HCT116 (cell line): Measurements from ENCODE around the gene SLC35E2B. TPM values are rescaled to one million over a fixed set of nuclear protein-coding genes. Genes with fewer than 3 reads are reported as not detected.
"Not testable (repeated sequence)": the region's sequence is repeated elsewhere in the genome, so short reads cannot be mapped to it uniquely, and the experiment has no call there.

Source experiments
- ATAC-seq: fragments of 200-7000 bp; cut with Tn5 transposase; 2 replicates; pipeline ENCODE4 v1.9.1; 2020; ENCODE audit warnings: mild to moderate bottlenecking, moderate library complexity
- BruUV-seq: library from RNA; stranded (reverse); fragments of 400-500 nt; replicated peaks from 2 replicates; lab custom pipeline; 2021; lab: Mats Ljungman, UMichigan
- CTCF ChIA-PET: fragments of 300-600 bp; sonication (Branson Sonifier 250); formaldehyde crosslinking; loops from one replicate; lab custom pipeline; 2021; ENCODE audit warnings: antibody characterized with exemption; lab: Charles Lee
- POLR2A ChIA-PET: fragments of 300-600, 350-600 bp; sonication (Branson Sonifier 250); formaldehyde crosslinking; loops from one replicate; lab custom pipeline; 2021; ENCODE audit warnings: antibody characterized with exemption; lab: Charles Lee
- RAD21 ChIA-PET, 2 experiments: fragments of 300-600 bp; sonication (Branson Sonifier 250); formaldehyde crosslinking; loops; one replicate each; lab custom pipeline; 2023; ENCODE audit warnings: low total read pairs in 2 of 2; ENCODE audit not compliant: uncharacterized antibody in 2 of 2, unreplicated experiment in 2 of 2, low non-redundant PET in 1 of 2; lab: Charles Lee
- DNase-seq: peaks from one replicate; pipeline ENCODE4 v3.0.0-alpha.2; 2010; ENCODE audit warnings: low read depth, low spot score
- H2AFZ ChIP-seq: fragments of 200-600 bp; shearing (Covaris generic), sonication (generic); 2 replicates; pipeline ENCODE4 v1.6.1; 2017; ENCODE audit warnings: low read depth, mixed run types, mixed read lengths, antibody characterized with exemption, low read length; ENCODE audit not compliant: poor library complexity, severe bottlenecking
- H3K27ac ChIP-seq: 2 replicates; pipeline ENCODE4 v1.5.1; 2012; ENCODE audit warnings: low read depth, low read length
- H3K27me3 ChIP-seq: fragments of 200-600 bp; sonication (generic); 2 replicates; pipeline ENCODE4 v1.6.1; 2016; ENCODE audit warnings: mixed run types, low read length, mixed read lengths; ENCODE audit not compliant: insufficient read depth
- H3K36me3 ChIP-seq, 2 experiments: fragments of 200-500 bp in 1 of 2; fragments of 200-600 bp in 1 of 2; sonication (Bioruptor generic) in 1 of 2; sonication (generic) in 1 of 2; 2 replicates each; pipeline versions ENCODE4 v1.5.1 to v1.6.1; 2014 to 2016; ENCODE audit warnings: low read length in 2 of 2, inconsistent platforms in 1 of 2, mixed read lengths in 1 of 2, mixed run types in 1 of 2; ENCODE audit not compliant: insufficient read depth in 2 of 2, control insufficient read depth in 1 of 2
- H3K4me1 ChIP-seq, 2 experiments: fragments of 200-600 bp in 1 of 2; sonication (generic) in 1 of 2; 2 replicates each; pipeline versions ENCODE4 v1.5.1 to v1.6.1; 2012 to 2017; ENCODE audit warnings: low read length in 2 of 2, inconsistent platforms in 1 of 2, mild to moderate bottlenecking in 1 of 2, mixed read lengths in 1 of 2, mixed run types in 1 of 2, moderate library complexity in 1 of 2; ENCODE audit not compliant: insufficient read depth in 2 of 2, control insufficient read depth in 1 of 2
- H3K4me2 ChIP-seq: fragments of 200-600 bp; sonication (generic); 2 replicates; pipeline ENCODE4 v1.6.1; 2017; ENCODE audit warnings: mixed run types, low read length, mixed read lengths
- H3K4me3 ChIP-seq, 2 experiments: fragments of 200-600 bp in 1 of 2; sonication (generic) in 1 of 2; replicated peaks in 1 of 2; 2 replicates each; pipeline ENCODE4 v1.5.1; 2011 to 2016; ENCODE audit warnings: low read length in 2 of 2, control low read depth in 1 of 2, low read depth in 1 of 2, mild to moderate bottlenecking in 1 of 2, mixed read lengths in 1 of 2, mixed run types in 1 of 2
- H3K79me2 ChIP-seq: fragments of 200-600 bp; sonication (generic); 2 replicates; pipeline ENCODE4 v1.6.1; 2017; ENCODE audit warnings: mild to moderate bottlenecking, mixed run types, low read length, moderate library complexity, mixed read lengths; ENCODE audit not compliant: insufficient read depth
- H3K9ac ChIP-seq: fragments of 200-600 bp; sonication (generic); 2 replicates; pipeline ENCODE4 v1.6.1; 2016; ENCODE audit warnings: low read length, mixed read lengths
- H3K9me2 ChIP-seq: fragments of 200-600 bp; sonication (generic), shearing (Covaris generic); 2 replicates; pipeline ENCODE4 v1.6.1; 2017; ENCODE audit warnings: mixed run types, mild to moderate bottlenecking, moderate library complexity; ENCODE audit not compliant: insufficient read depth
- H3K9me3 ChIP-seq, 2 experiments: fragments of 200-500 bp in 1 of 2; fragments of 200-600 bp in 1 of 2; sonication (Bioruptor generic) in 1 of 2; sonication (generic) in 1 of 2; 2 replicates each; pipeline ENCODE4 v1.6.1; 2014 to 2017; ENCODE audit warnings: low read length in 2 of 2, mixed read lengths in 2 of 2, inconsistent platforms in 1 of 2, low read depth in 1 of 2, mild to moderate bottlenecking in 1 of 2, mixed run types in 1 of 2, moderate library complexity in 1 of 2; ENCODE audit not compliant: control insufficient read depth in 1 of 2, insufficient read depth in 1 of 2
- H4K20me1 ChIP-seq: fragments of 200-600 bp; sonication (generic), shearing (Covaris generic); 2 replicates; pipeline ENCODE4 v1.6.1; 2017; ENCODE audit warnings: mixed run types, mild to moderate bottlenecking, moderate library complexity; ENCODE audit not compliant: insufficient read depth
- CBX3 ChIP-seq: IDR thresholded peaks from 2 replicates; pipeline ENCODE4 v1.6.1; 2012; ENCODE audit warnings: low read depth
- FOSL1 ChIP-seq: IDR thresholded peaks from 2 replicates; pipeline ENCODE4 v1.6.1; 2012; ENCODE audit warnings: low read depth
- JUND ChIP-seq: IDR thresholded peaks from 2 replicates; pipeline ENCODE4 v1.6.1; 2012
- MAX ChIP-seq: IDR thresholded peaks from 2 replicates; pipeline ENCODE4 v1.6.1; 2012
- POLR2AphosphoS5 ChIP-seq: IDR thresholded peaks from 2 replicates; pipeline ENCODE4 v1.6.1; 2011; ENCODE audit warnings: mild to moderate bottlenecking, low read depth, low read length, moderate library complexity
- RAD21 ChIP-seq: IDR thresholded peaks from 2 replicates; pipeline ENCODE4 v1.6.1; 2012; ENCODE audit warnings: low read depth, mild to moderate bottlenecking
- SRF ChIP-seq: IDR thresholded peaks from 2 replicates; pipeline ENCODE4 v1.6.1; 2012; ENCODE audit warnings: low read depth
- YY1 ChIP-seq: IDR thresholded peaks from 2 replicates; pipeline ENCODE4 v1.6.1; 2011; ENCODE audit warnings: low read length, low read depth, moderate library complexity, mild to moderate bottlenecking; ENCODE audit not compliant: insufficient replicate concordance; ENCODE audit errors: extremely low read depth
- ZNF274 ChIP-seq: fragments of 200-500 bp; sonication (Bioruptor generic); IDR thresholded peaks from 2 replicates; pipeline ENCODE4 v1.6.1; 2014; ENCODE audit warnings: mild to moderate bottlenecking, low read depth, low read length, inconsistent platforms
- intact Hi-C: fragments of 100-400 bp; cut with micrococcal nuclease; formaldehyde crosslinking; loops from 2 replicates; pipeline ENCODE4 v1.10.0; 2022
- total RNA-seq: library from RNA; stranded (reverse); gene quantifications from one replicate; pipeline ENCODE4 v1.2.1, GENCODE V29; 2021; ENCODE audit not compliant: unreplicated experiment
- TF ChIP-seq, protein P1 (sequence below): IDR thresholded peaks from 2 replicates; pipeline ENCODE4 v1.6.1; 2012
- TF ChIP-seq, protein P2 (sequence below), 3 experiments: fragments of 200-600 bp in 1 of 3; sonication (generic) in 1 of 3; IDR thresholded peaks in 2 of 3; conservative IDR thresholded peaks in 1 of 3; 2 replicates each; pipeline ENCODE4 v1.5.1; 2012 to 2017; ENCODE audit warnings: low read depth in 2 of 3, low read length in 2 of 3, antibody characterized with exemption in 1 of 3, borderline replicate concordance in 1 of 3, control low read depth in 1 of 3, mild to moderate bottlenecking in 1 of 3, mixed read lengths in 1 of 3, mixed run types in 1 of 3, moderate library complexity in 1 of 3; ENCODE audit not compliant: insufficient read depth in 1 of 3

Gene SLC35E2B
- total RNA-seq, 1 experiment from 2014 or later, result 30.3 TPM

DNA sequence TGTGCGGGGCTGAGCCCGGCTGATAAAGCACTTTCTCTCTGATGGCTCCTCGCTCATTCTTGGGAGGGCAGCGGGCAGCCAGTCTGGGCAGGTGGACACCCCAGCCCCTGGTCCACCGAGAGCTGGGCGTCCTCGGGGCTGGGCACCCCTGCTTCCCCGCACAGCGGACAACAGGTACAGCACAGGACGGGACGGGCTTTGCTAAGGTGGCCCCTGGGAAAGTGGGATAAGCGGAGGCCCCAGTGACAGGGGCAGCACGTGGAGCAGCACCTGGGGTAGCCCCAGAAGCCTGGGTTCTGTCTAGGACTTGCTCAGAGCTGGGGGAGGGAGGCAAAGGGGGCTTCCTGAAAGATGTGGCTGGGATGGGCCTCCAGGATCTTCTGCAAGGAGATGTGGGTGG, 58.0 kb downstream of the SLC35E2B start:
- POLR2A ChIA-PET, H3K27me3 ChIP-seq: not testable (repeated sequence)

DNA sequence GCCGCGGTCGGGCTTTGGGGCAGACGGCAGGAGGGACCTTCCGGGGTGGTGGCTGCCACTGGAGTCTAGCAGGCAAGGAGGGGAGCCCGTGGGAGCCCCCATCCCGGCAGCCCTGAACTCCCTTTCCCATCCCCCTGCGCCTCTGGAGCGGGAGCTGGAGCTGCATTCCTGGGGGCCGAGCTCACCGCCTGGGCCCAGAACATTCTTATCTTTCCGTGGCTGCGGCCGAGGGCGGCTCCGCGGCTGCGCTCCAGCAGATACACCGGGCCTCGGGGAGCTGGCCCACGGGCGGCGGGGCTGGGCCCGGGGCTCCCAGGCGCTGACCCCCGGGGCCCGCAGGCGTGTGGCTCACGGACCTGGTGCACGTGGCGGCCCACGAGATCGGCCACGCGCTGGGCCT, 59.2 kb downstream of the SLC35E2B start:
- BruUV-seq, H2AFZ ChIP-seq, H3K4me2 ChIP-seq, H4K20me1 ChIP-seq, intact Hi-C loops, H3K4me3 ChIP-seq, POLR2A ChIA-PET, H3K9ac ChIP-seq, H3K36me3 ChIP-seq, H3K9me2 ChIP-seq, DNase-seq, H3K27ac ChIP-seq, H3K4me1 ChIP-seq, H3K79me2 ChIP-seq, H3K9me3 ChIP-seq, CTCF ChIA-PET, RAD21 ChIA-PET, H3K27me3 ChIP-seq, ATAC-seq: not testable (repeated sequence)

More for the DNA sequence above, 58.0 kb downstream of the SLC35E2B start:
- intact Hi-C loops, H3K4me1 ChIP-seq, BruUV-seq, H3K9me3 ChIP-seq, H3K79me2 ChIP-seq, DNase-seq, H2AFZ ChIP-seq, H3K27ac ChIP-seq, CTCF ChIA-PET, H3K9me2 ChIP-seq, RAD21 ChIA-PET, H3K4me2 ChIP-seq, H3K9ac ChIP-seq, H4K20me1 ChIP-seq, ATAC-seq, H3K36me3 ChIP-seq, H3K4me3 ChIP-seq: not testable (repeated sequence)

DNA sequence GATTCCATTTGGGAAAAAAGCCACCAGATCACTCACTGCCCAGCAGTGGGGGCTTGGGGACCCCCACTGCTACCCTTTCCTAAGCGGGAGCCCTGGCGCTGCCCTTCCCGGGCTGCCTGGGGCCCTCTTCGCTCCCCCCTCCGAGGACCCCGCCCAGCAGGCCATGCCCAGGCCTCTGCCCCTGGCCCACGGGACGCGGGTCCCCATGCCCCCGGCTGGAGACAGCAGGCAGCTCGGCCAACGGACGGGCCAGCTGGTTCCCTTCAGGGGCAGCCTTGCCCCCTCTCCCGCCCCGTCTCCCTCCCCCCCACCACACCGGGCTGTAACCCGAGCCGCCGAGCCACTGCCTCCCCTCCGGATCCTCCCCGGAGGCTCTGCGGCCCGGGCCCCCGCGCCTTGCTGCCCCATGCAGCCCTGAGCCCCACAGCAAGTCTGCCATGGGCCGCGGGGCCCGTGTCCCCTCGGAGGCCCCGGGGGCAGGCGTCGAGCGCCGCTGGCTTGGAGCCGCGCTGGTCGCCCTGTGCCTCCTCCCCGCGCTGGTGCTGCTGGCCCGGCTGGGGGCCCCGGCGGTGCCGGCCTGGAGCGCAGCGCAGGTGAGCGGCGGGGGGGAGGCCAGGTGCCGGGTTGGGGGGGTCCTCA, 60.7 kb downstream of the SLC35E2B start, which contains the start of gene MMP23B:
MMP23B (plus strand) TSS at position 392 of the 639 bp plus-strand sequence; CDS start at position 438, 46 bp downstream.
- Histone ChIP-seq H3K4me2 (no peak within 1 kb of the TSS), H3K27me3 (no peaks in the 10 kb centered on the region), H3K9me2 (no peaks in the 10 kb centered on the region), H3K79me2 (peaks cover 11% of the 10 kb centered on the region; the same call in 1 of the 2 replicates), H4K20me1 (no peaks in the 10 kb centered on the region), H3K4me3 (no peak within 1 kb of the TSS), H3K9me3 (no peaks in the 10 kb centered on the region), H2AFZ (no peak within 1 kb of the TSS), H3K4me1 (peaks cover 1 to 22% of the 10 kb centered on the region in 2 experiments), H3K9ac (no peak within 1 kb of the TSS), H3K36me3 (no peaks in the 10 kb centered on the region), H3K27ac (no peak within 1 kb of the TSS)
- no TSS peak for BruUV-seq
- ChIA-PET RAD21 (no interaction called here), POLR2A (no interaction called here), CTCF (no interaction called here)
- ATAC-seq, result no peak
- intact Hi-C loops, result no loop called here
- DNase-seq, result no peak
- TF ChIP-seq YY1 (no peak), ZNF274 (no peak), CBX3 (no peak), FOSL1 (no peak), RAD21 (no peak), POLR2AphosphoS5 (no peak), JUND (no peak), MAX (no peak), SRF (no peak)
- TF ChIP-seq, protein P1, sequence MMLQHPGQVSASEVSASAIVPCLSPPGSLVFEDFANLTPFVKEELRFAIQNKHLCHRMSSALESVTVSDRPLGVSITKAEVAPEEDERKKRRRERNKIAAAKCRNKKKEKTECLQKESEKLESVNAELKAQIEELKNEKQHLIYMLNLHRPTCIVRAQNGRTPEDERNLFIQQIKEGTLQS, result no peak
- TF ChIP-seq, protein P2, sequence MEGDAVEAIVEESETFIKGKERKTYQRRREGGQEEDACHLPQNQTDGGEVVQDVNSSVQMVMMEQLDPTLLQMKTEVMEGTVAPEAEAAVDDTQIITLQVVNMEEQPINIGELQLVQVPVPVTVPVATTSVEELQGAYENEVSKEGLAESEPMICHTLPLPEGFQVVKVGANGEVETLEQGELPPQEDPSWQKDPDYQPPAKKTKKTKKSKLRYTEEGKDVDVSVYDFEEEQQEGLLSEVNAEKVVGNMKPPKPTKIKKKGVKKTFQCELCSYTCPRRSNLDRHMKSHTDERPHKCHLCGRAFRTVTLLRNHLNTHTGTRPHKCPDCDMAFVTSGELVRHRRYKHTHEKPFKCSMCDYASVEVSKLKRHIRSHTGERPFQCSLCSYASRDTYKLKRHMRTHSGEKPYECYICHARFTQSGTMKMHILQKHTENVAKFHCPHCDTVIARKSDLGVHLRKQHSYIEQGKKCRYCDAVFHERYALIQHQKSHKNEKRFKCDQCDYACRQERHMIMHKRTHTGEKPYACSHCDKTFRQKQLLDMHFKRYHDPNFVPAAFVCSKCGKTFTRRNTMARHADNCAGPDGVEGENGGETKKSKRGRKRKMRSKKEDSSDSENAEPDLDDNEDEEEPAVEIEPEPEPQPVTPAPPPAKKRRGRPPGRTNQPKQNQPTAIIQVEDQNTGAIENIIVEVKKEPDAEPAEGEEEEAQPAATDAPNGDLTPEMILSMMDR (IDR thresholded peaks at IDR 0.05 in 2 of 3, conservative IDR thresholded peaks at IDR 0.05 in 1 of 3; ENCODE audit: borderline replicate concordance in 1 of 3, insufficient read depth in 1 of 3, low read depth in 2 of 3, low read length in 2 of 3), result no peak
